ENCODE results near the gene OR1L6. TPM values are rescaled to one million over a fixed set of nuclear protein-coding genes. Genes with fewer than 3 reads are reported as not detected.

The OR1L6 gene
- total and polyA plus RNA-seq, 2 of the 13 experiments (the other 11 are each of a cell fraction or from before 2014, with no cell fraction given) = not detected

- in situ Hi-C loops (cut with HindIII; ENCODE audit: extremely low pct_ligation_motif_present, low pct_unique_long_range_greater_than_20kb) (no loop called here), intact Hi-C loops (cut with micrococcal nuclease; ENCODE audit: unreplicated experiment) (no loop called here)
- Histone ChIP-seq H2AFZ (ENCODE audit: low read length) (no peak overlapping the region), H3K4me1 (ENCODE audit: insufficient read depth, low read length) (peaks cover 12% of the 10 kb centered on the region), H3K9me3 (ENCODE audit: low read length) (peaks cover 4% of the 10 kb centered on the region; the same call in 1 of the 2 replicates), H3K79me2 (ENCODE audit: insufficient read depth, low read length) (no peaks in the 10 kb centered on the region), H3K4me3 (replicated peaks in 1 of 3; ENCODE audit: insufficient read depth in 1 of 3, low read depth in 2 of 3, low read length in 3 of 3) (no peak overlapping the region), H3K9ac (ENCODE audit: insufficient read depth, low read depth, low read length) (no peak overlapping the region), H3K27me3 (ENCODE audit: control insufficient read depth in 1 of 2, insufficient read depth in 2 of 2, low read length in 2 of 2) (no peaks in the 10 kb centered on the region), H3K36me3 (replicated peaks in 1 of 2; ENCODE audit: control insufficient read depth in 1 of 2, insufficient read depth in 2 of 2, low read length in 2 of 2) (no peaks in the 10 kb centered on the region), H3K4me2 (ENCODE audit: low read depth, low read length) (no peak overlapping the region), H3K27ac (ENCODE audit: extremely low read length, insufficient read depth, low read length) (no peak overlapping the region), H4K20me1 (ENCODE audit: insufficient read depth, low read length) (no peaks in the 10 kb centered on the region)
- ATAC-seq = no peak
- no peak for TF ChIP-seq HNRNPLL (IDR thresholded peaks at IDR 0.05; ENCODE audit: low read depth, low read length, poor library complexity, severe bottlenecking)
- no peak for TF ChIP-seq ZNF441 (CRISPR knock-in tag; IDR thresholded peaks at IDR 0.05; ENCODE audit: borderline replicate concordance)
- no peak for TF ChIP-seq WIZ (CRISPR knock-in tag; IDR thresholded peaks at IDR 0.05)
- TF ChIP-seq ZNF580 (CRISPR knock-in tag; IDR thresholded peaks at IDR 0.05; ENCODE audit: borderline replicate concordance, low read depth) = no peak
- TF ChIP-seq ZBTB40 (IDR thresholded peaks at IDR 0.05) = peak; percentile 88
- no peak for TF ChIP-seq ZBTB40 (CRISPR knock-in tag; IDR thresholded peaks at IDR 0.05)
- no peak for TF ChIP-seq NFRKB (IDR thresholded peaks at IDR 0.05)
- no peak for TF ChIP-seq MLX (CRISPR knock-in tag; IDR thresholded peaks at IDR 0.05)
- no peak for TF ChIP-seq ARID5B (CRISPR knock-in tag; IDR thresholded peaks at IDR 0.05)
- BruUV-seq (replicated peaks) = no TSS peak
- FAIRE-seq = no peak
- ChIA-PET CTCF (ENCODE audit: low intra/inter-chr PET ratio, low total read pairs) (no interaction called here), POLR2A (no interaction called here)
- WGBS (ENCODE audit: low lambda C conversion rate) = 57% methylated on average over 7 of the region's 7 CpGs
- no peak for DNase-seq (ENCODE audit: low spot score)
These were observed 24.1 kb upstream of the OR1L6 start for GRCh38 chr9:122718038-122718437.

All from HepG2 (cell line).